HG03103 (cell line): ENCODE results near the gene SLC45A2.
"Not testable (repeated sequence)": the region's sequence is repeated elsewhere in the genome, so short reads cannot be mapped to it uniquely, and the experiment has no call there.

Experiments used
- ATAC-seq: cut with Tn5 transposase; IDR thresholded peaks from one replicate; pipeline ENCODE4 v1.9.1; 2021; ENCODE audit warnings: low read depth; ENCODE audit not compliant: unreplicated experiment

Gene SLC45A2

DNA sequence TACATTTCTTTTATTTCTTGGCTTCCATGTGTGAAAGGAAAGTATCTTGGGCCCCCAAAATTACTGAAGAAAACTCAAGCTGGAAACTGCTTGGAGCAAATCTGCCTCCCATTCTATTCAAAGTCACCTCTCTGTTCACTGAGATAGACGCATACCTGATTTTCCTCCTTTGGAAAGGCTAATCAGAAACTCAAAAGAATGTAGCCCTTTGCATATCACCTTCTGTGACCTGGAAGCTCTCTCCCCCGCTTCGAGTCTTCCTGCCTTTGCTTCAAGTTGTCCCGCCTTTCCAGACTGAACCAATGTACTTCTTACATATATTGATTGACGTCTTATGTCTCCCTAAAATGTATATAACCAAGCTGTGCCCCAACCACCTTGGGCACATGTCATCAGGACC is 53.4 kb downstream of the SLC45A2 start:
- ATAC-seq: no peak

DNA sequence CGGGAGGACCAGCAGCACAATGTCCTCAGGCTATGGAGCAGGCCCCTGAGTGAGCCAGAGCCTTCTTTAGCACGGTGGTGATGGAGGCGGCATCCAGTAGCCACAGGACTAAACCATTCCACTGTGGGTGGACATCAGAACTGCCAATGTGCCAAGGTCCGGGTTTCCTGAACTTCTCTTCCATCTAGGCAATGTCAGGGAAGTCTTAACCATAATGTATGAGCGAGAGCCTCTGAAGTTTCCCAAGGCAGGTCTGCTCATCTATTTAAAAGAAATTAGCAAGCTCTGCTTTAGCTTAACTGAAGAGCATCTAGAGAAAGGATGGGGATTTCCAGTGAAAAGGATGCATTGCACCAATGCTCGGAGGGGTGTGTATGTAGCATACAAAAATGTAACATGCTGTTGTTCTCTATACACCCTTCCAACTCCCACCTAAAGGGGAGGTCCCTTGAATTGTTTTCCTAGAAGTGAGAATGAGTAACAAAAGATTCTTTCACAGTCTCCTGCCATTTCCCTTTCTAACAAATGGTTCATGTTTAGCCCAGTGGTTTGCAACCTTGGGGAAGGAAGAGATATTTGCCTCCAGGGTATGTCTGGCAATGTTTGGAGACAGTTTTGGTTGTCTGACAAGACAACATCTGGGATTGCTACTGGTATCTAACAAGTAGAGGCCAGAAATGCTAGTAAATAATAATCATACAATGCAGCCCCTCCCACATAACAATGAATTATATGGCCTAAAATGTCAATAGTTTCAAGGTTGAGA is 54.4 kb downstream of the SLC45A2 start:
- no peak for ATAC-seq

DNA sequence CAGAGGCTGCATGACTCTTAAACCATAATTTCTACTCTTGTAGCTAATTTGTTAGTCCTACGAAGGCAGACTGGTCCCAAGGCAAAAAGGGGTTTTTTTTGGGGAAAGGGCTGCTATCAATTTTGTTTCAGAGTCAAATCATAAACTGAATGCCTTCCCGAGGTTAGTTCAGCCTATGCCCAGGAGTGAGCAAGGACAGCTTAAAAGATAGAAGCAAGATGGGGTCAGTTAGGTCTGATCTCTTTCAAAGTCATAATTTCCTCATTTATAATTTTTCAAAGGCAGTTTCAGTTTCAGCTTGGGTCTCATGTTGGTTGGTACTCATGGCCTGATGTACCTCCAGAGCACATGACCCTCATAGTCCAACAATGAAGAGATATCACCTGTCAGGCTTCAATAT is 56.2 kb downstream of the SLC45A2 start:
- no peak for ATAC-seq

DNA sequence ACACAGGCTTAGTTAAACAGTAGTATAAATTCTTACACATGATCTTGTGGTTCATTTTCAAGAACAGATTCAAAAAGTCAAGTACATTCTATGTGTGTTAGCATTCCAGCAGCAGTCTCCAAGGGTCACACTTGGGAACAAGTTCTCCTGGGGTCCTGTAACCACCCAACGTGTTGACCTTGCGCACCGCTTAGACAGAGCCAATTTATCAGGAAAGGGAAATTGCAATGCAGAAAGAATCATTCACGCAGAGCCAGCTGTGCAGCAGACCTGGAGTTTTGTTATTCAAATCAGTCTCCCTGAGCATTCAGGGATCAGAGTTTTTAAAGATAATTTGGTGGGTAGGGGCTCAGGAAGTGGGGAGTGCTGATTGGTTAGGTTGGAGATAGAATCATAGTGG is 56.8 kb downstream of the SLC45A2 start:
- no peak for ATAC-seq

DNA sequence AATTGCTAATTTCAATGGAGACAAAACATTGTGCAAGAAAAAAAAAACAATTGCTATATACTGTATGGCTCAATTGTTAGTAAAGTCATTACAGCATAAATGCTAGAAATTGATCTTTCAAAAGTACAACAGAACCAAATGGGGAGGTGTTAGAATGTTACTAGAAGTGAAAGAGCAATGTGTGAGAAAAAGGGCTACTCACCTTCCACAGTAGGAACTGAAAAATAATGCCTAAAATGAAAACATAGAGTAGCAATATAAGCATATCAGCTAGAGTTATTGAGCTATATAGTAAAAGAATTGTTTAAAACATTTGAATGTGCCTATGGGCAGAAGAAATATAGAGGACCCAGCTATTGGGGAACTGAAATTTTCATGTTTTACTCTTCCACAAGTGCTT is 59.2 kb downstream of the SLC45A2 start:
- peak; percentile 48 for ATAC-seq

DNA sequence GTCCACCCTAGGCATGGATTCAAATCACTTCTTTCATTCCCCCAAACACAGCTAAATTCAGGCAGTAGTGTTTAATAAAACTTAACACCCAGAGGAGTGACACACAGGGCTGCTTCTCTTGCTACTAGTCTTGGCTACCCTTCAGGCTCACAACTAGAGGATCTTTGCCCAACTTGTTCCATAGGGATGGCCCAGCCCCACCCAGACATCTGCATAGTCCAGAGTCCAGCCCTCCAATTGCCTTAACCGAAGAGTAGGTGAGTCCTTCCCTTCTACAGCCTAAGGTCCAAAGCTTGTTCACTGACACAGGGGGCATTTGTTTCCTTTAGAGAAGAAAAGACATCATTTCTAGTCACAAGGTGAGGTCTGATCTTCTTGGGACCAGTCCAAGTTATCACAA is 63.5 kb downstream of the SLC45A2 start:
- no peak for ATAC-seq

DNA sequence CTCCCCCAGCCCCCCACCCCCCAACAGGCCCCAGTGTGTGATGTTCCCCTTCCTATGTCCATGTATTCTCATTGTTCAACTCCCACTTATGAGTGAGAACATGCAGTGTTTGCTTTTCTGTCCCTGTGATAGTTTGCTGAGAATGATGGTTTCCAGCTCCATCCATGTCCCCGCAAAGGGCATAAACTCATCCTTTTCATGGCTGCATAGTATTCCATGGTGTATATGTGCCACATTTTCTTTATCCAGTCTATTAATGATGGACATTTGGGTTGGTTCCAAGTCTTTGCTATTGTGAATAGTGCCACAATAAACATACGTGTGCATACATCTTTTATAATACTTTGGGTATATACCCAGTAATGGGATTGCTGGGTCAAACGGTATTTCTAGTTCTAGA is 69.6 kb downstream of the SLC45A2 start:
- ATAC-seq: not testable (repeated sequence)

DNA sequence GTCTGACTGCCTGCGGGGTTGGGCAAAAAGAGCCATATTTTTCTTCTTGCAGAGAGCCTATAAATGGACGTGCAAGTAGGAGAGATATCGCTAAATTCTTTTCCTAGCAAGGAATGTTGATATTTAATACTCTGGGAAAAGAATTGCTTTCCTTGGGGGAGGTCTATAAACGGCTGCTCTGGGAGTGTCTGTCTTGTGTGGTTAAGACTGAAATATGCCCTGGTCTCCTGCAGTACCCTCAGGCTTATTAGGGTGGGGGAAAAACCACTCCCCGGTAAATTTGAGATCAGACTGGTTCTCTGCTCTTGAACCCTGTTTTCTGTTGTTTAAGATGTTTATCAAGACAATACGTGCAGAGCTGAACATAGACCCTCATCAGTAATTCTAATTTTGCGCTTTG is 78.2 kb downstream of the SLC45A2 start:
- ATAC-seq: not testable (repeated sequence)

DNA sequence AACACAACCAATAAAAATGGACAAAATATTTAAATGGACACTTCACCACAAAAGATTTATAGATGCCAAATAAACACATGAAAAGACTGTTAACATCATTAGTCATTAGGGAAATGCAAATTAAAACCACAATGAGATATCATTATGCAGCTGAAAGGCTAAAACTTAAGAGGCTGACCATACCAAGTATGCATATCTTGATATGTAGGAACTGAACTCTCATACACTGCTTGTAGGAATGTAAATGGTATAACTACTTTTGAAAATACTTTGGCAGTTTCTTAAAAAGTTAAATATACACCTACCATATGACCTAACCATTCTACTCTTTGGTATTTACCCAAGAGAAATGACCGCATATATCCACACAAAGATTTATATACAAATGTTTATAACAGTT is 79.1 kb downstream of the SLC45A2 start:
- ATAC-seq: no peak

DNA sequence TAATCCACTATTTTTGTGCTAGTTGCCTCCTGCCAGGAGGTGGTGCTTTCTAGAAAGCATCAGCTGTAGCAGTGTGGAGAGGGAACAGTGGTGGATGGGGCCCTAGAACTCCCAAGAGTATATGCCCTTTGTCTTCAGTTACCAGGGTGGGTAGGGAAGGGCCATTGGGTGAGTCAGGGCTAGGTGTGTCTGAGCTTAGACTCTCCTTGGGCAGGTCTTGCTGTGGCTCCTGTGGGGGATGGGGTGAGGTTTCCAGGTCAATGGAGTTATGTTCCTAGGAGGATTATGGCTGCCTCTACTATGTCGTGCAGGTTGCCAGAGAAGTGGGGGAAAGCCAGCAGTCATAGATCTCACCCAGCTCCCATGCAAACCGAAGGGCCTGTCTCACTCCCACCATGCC is 81.4 kb downstream of the SLC45A2 start:
- no peak for ATAC-seq

DNA sequence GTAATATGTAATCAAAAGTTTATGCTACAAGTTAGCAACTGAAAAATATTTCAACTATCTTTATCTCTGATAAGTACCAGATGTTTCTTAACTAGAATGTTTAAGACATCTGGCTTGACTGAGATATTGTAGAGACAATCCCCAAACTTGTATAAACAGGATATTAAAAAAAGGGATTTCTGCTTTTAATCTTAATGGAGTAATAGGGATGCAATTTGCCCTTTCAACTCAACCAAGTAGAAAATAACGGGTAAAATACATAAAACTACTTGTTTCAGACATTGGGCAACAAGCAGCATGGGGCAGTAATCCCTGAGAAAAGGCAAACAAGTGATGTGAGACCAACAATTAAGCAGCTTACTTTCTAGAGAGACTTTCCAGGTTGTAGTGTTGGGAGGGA is 83.3 kb downstream of the SLC45A2 start:
- ATAC-seq: no peak
